Measurements from ENCODE around the gene C1QB. TPM values are rescaled to one million over a fixed set of nuclear protein-coding genes. Genes with fewer than 3 reads are reported as not detected.

Gene C1QB
- total and polyA plus RNA-seq, 5 experiments from 2014 or later: not detected

Small RNA genes within 50 kb of the gene (microRNA-seq; reads per million reads assigned to microRNA genes)
- not detected for gene MIR6127 (ENCODE audit: borderline microRNAs expressed)

Other genes starting within 250 kb of the C1QB start
- 10 to 100 TPM; 66.6 to 67.2 TPM for gene ZBTB40, start 201.4 kb upstream of the C1QB start, total RNA-seq
- gene ZBTB40, start 201.4 kb upstream of the C1QB start, polyA plus RNA-seq: 1 to 10 TPM; 1.4 to 4.8 (median 1.9) TPM
- gene EPHA8, start 89.7 kb upstream of the C1QB start, total RNA-seq: not detected
- gene EPHA8, start 89.7 kb upstream of the C1QB start, polyA plus RNA-seq: not detected
- under 1 TPM; 0.55 to 0.66 TPM for gene C1QA, start 16.6 kb upstream of the C1QB start, total RNA-seq
- not detected for gene C1QA, start 16.6 kb upstream of the C1QB start, polyA plus RNA-seq
- 1 to 10 TPM; 1.2 to 1.5 TPM for gene C1QC, start 9.6 kb upstream of the C1QB start, total RNA-seq
- gene C1QC, start 9.6 kb upstream of the C1QB start, polyA plus RNA-seq: not detected
- under 1 TPM; 0.21 to 0.25 TPM for gene EPHB2, start 57.6 kb downstream of the C1QB start, total RNA-seq
- not detected for gene EPHB2, start 57.6 kb downstream of the C1QB start, polyA plus RNA-seq